ENCODE data around the gene CRIP2.

The CRIP2 gene

GRCh38 chr14:105487449-105487985 lies 12.9 kb downstream of the CRIP2 start:
- in situ Hi-C loops (cut with HindIII; ENCODE audit: low sequenced_read_pairs), result no loop called here

GRCh38 chr14:105487986-105488777 lies 13.6 kb downstream of the CRIP2 start:
- in situ Hi-C loops (cut with HindIII; ENCODE audit: low sequenced_read_pairs), result no loop called here

- in situ Hi-C loops (cut with HindIII; ENCODE audit: low sequenced_read_pairs), result no loop called here
Observed at GRCh38 chr14:105488781-105489541, 14.3 kb downstream of the CRIP2 start.

- in situ Hi-C loops (cut with HindIII; ENCODE audit: low sequenced_read_pairs), result no loop called here
Observed at GRCh38 chr14:105489542-105490266, 15.1 kb downstream of the CRIP2 start.

GRCh38 chr14:105490267-105490571 lies 15.6 kb downstream of the CRIP2 start:
- in situ Hi-C loops (cut with HindIII; ENCODE audit: low sequenced_read_pairs), result no loop called here

GRCh38 chr14:105490572-105491365 lies 16.1 kb downstream of the CRIP2 start, which contains the start of gene TEDC1:
TEDC1 (plus strand) TSS chr14:105491246; CDS start chr14:105491376, 130 bp downstream.
- in situ Hi-C loops (cut with HindIII; ENCODE audit: low sequenced_read_pairs), result no loop called here

GRCh38 chr14:105491366-105491973 lies 16.8 kb downstream of the CRIP2 start:
- in situ Hi-C loops (cut with HindIII; ENCODE audit: low sequenced_read_pairs), result no loop called here

GRCh38 chr14:105492031-105492970 lies 17.7 kb downstream of the CRIP2 start:
- in situ Hi-C loops (cut with HindIII; ENCODE audit: low sequenced_read_pairs), result no loop called here

GRCh38 chr14:105492971-105493871 lies 18.6 kb downstream of the CRIP2 start:
- in situ Hi-C loops (cut with HindIII; ENCODE audit: low sequenced_read_pairs), result no loop called here

GRCh38 chr14:105493921-105494605 lies 19.4 kb downstream of the CRIP2 start:
- in situ Hi-C loops (cut with HindIII; ENCODE audit: low sequenced_read_pairs), result no loop called here

GRCh38 chr14:105494606-105494929 lies 19.9 kb downstream of the CRIP2 start:
- in situ Hi-C loops (cut with HindIII; ENCODE audit: low sequenced_read_pairs), result no loop called here

GRCh38 chr14:105495101-105495989 lies 20.7 kb downstream of the CRIP2 start:
- in situ Hi-C loops (cut with HindIII; ENCODE audit: low sequenced_read_pairs), result no loop called here

GRCh38 chr14:105495990-105496830 lies 21.6 kb downstream of the CRIP2 start:
- in situ Hi-C loops (cut with HindIII; ENCODE audit: low sequenced_read_pairs), result no loop called here

GRCh38 chr14:105496831-105497591 lies 22.4 kb downstream of the CRIP2 start:
- in situ Hi-C loops (cut with HindIII; ENCODE audit: low sequenced_read_pairs), result no loop called here
